Measurements from ENCODE around the gene SKIC3. TPM values are rescaled to one million over a fixed set of nuclear protein-coding genes. Genes with fewer than 3 reads are reported as not detected.

Gene SKIC3
- total RNA-seq, 8 experiments from 2014 or later = 57.6 to 83.5 (median 68.6) TPM

DNA sequence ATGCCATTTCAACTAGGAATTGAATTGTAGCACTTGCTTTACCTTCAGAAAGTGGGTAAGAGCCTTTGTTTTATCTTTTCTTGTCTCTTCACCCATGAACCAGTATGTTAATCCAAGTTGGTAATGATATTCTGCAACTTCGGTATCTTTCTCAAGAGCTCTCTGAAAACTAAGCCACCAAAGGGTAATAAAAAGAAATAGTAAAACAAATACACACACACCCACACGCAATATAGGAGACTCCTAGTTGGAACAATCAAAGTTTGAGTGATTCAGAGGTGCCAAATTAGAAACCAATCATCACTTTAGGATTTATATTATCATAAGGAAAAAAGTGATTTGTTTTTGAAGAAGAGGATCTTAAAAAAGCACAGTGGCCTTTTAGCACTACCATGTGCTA, 30.4 kb downstream of the SKIC3 start:
- no peak for ATAC-seq (replicated peaks in 6 of 8)

DNA sequence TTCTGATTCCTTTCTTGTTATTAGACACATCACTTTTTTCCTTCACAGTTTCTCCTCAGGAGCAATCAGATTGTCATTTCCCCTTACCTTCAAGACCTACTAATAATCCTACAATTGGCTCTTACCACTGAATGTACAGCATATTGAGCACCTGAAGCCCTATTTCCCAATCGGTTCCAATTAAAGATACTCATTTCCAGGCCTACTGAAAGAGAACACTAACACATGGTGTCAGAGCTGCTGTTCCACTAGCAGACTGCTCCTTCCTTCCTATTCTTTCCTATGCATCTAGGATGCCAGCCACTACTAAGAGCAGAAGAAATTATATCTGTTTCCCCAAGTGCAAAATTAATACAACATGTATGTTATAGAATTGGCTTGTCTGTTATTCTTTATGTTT, 34.6 kb downstream of the SKIC3 start:
- no peak for ATAC-seq (replicated peaks in 6 of 8)
- no peak overlapping the region for H3K27ac ChIP-seq
- in situ Hi-C loops (cut with MboI; ENCODE audit: low pct_unique_long_range_greater_than_20kb in 2 of 9, low sequenced_read_pairs in 9 of 9, unreplicated experiment in 9 of 9) = no loop called here
- no peak overlapping the region for H3K4me3 ChIP-seq
- WGBS, 10 experiments = 0 to 100% (median 83%) methylated on average over 1 of the region's 1 CpG; no CpG with 5 or more reads in 3 of the 10 experiments
- no peaks in the 10 kb centered on the region for H3K4me1 ChIP-seq (replicated peaks in 1 of 2)

More for the DNA sequence above, 30.4 kb downstream of the SKIC3 start:
- Histone ChIP-seq H3K27ac (no peak overlapping the region), H3K4me3 (no peak overlapping the region), H3K4me1 (replicated peaks in 1 of 2) (no peaks in the 10 kb centered on the region)
- in situ Hi-C loops (cut with MboI; ENCODE audit: low pct_unique_long_range_greater_than_20kb in 2 of 9, low sequenced_read_pairs in 9 of 9, unreplicated experiment in 9 of 9) = no loop called here
- WGBS, 10 experiments = 40 to 100% (median 90%) methylated on average over 1 to 2 of the region's 2 CpGs; no CpG with 5 or more reads in 3 of the 10 experiments

GRCh38 chr5:95519681-95520080, 35.1 kb downstream of the SKIC3 start:
- no peak overlapping the region for H3K27ac ChIP-seq
- in situ Hi-C loops (cut with MboI; ENCODE audit: low pct_unique_long_range_greater_than_20kb in 2 of 9, low sequenced_read_pairs in 9 of 9, unreplicated experiment in 9 of 9) = no loop called here
- 89 to 100% (median 100%) methylated on average over 1 of the region's 1 CpG; no CpG with 5 or more reads in 1 of the 10 experiments for WGBS, 10 experiments

DNA sequence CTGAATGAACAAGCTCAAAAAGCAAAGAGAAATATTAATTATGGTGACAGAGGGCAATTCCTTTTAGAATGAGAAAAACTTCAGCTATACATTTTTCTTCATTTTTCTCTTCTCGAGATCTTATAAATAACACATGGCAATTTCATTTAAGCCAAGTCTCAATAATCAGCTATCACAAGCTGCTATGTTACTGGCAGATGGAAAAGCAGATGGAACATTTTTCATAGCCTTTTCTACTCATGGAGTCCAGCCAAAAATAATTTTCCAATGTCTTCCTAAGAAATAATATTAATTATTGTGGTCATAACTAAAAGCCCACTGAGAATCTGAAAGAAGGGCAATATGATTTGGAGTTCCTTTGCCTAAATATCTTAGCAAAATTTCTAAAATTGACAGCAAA, 35.6 kb downstream of the SKIC3 start:
- WGBS, 10 experiments = 50 to 100% (median 97%) methylated on average over 1 of the region's 1 CpG; no CpG with 5 or more reads in 2 of the 10 experiments
- no peak overlapping the region for H3K27ac ChIP-seq
- no peak for ATAC-seq (replicated peaks in 6 of 8)
- in situ Hi-C loops (cut with MboI; ENCODE audit: low pct_unique_long_range_greater_than_20kb in 2 of 9, low sequenced_read_pairs in 9 of 9, unreplicated experiment in 9 of 9) = no loop called here
- no peaks in the 10 kb centered on the region for H3K4me1 ChIP-seq (replicated peaks in 1 of 2)
- H3K4me3 ChIP-seq = no peak overlapping the region

More at GRCh38 chr5:95519681-95520080, 35.1 kb downstream of the SKIC3 start:
- no peak for ATAC-seq (replicated peaks in 6 of 8)
- Histone ChIP-seq H3K4me3 (no peak overlapping the region), H3K4me1 (replicated peaks in 1 of 2) (no peaks in the 10 kb centered on the region)

DNA sequence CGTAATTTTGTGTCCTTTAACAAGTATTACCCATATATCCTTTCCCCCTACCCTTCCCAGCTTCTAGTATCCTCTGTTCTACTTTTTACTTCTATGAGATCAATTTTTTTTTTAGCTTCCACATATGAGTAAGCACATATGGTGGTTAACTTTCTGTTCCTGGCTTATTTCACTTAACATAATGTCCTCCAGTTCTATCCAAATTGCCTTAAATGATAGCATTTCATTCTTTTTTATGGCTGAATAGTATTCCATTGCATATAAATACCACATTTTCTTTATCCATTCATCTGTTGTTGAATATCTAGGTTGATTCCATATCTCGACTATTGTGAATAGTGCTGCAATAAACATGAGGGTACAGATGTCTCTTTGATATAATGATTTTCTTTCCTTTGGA, 36.4 kb downstream of the SKIC3 start:
- in situ Hi-C loops (cut with MboI; ENCODE audit: low pct_unique_long_range_greater_than_20kb in 2 of 9, low sequenced_read_pairs in 9 of 9, unreplicated experiment in 9 of 9) = no loop called here
- Histone ChIP-seq H3K4me1 (replicated peaks in 1 of 2) (no peaks in the 10 kb centered on the region), H3K27ac (no peak overlapping the region), H3K4me3 (no peak overlapping the region)
- WGBS, 10 experiments = 79 to 100% (median 96%) methylated on average over 1 to 2 of the region's 2 CpGs
- no peak for ATAC-seq (replicated peaks in 6 of 8)

- WGBS, 10 experiments = 89 to 100% (median 100%) methylated on average over 1 of the region's 1 CpG; no CpG with 5 or more reads in 4 of the 10 experiments
- H3K27ac ChIP-seq = no peak overlapping the region
- no peak for ATAC-seq (replicated peaks in 6 of 8)
- in situ Hi-C loops (cut with MboI; ENCODE audit: low pct_unique_long_range_greater_than_20kb in 2 of 9, low sequenced_read_pairs in 9 of 9, unreplicated experiment in 9 of 9) = no loop called here
- no peak overlapping the region for H3K4me3 ChIP-seq
- H3K4me1 ChIP-seq (replicated peaks in 1 of 2) = no peaks in the 10 kb centered on the region
Measured at GRCh38 chr5:95511606-95512005, 43.2 kb downstream of the SKIC3 start.

DNA sequence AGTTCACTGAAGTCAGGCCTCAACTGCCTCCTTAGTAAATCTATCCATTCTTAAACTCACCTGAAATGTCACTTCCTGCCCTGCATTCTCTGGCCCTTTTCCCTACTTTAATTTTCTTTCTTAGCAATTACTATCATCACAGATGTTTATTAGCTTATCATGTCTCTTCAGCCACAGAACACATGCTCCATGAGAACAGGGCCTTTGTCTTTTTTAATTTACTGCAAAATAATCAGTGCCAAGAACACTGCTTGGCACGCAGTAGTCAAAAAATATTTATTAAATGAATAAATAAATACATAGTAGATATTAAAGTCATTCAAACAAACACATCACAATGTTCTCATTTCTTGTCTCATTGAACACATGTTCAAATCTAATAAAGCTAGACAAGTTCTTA, 46.2 kb downstream of the SKIC3 start:
- WGBS, 10 experiments = 60 to 100% (median 100%) methylated on average over 1 of the region's 1 CpG; no CpG with 5 or more reads in 1 of the 10 experiments
- Histone ChIP-seq H3K4me1 (replicated peaks in 1 of 2) (no peaks in the 10 kb centered on the region), H3K27ac (no peak overlapping the region), H3K4me3 (no peak overlapping the region)
- in situ Hi-C loops (cut with MboI; ENCODE audit: low pct_unique_long_range_greater_than_20kb in 2 of 9, low sequenced_read_pairs in 9 of 9, unreplicated experiment in 9 of 9) = no loop called here
- no peak for ATAC-seq (replicated peaks in 6 of 8)

Other genes with a start within 250 kb of the SKIC3 start
- 10 to 100 TPM in 1 of 8 experiments, 1 to 10 TPM in 2, under 1 TPM in 1, not detected in 4; 0.50 to 46.3 (median 6.0) TPM for gene FAM81B, start 163.6 kb downstream of the SKIC3 start, total RNA-seq
- gene ARSK, start 124 bp upstream of the SKIC3 start, total RNA-seq = 1 to 10 TPM; 3.3 to 10.0 (median 4.9) TPM
- gene GPR150, start 65.1 kb upstream of the SKIC3 start, total RNA-seq = under 1 TPM in 7 of 8 experiments, not detected in 1; 0.14 to 0.85 (median 0.33) TPM
- 1 to 10 TPM; 1.1 to 6.7 (median 2.7) TPM for gene RFESD, start 91.8 kb upstream of the SKIC3 start, total RNA-seq
- 1 to 10 TPM in 4 of 8 experiments, under 1 TPM in 3, not detected in 1; 0.60 to 2.1 (median 1.2) TPM for gene SPATA9, start 128.0 kb upstream of the SKIC3 start, total RNA-seq
- gene RHOBTB3, start 176.4 kb upstream of the SKIC3 start, total RNA-seq = 100 to 1,000 TPM in 2 of 8 experiments, 10 to 100 TPM in 6; 28.4 to 296 (median 59.4) TPM